Naive thymus-derived CD8-positive, alpha-beta T cell (primary cell): Measurements from ENCODE around the gene DHPS. TPM values are rescaled to one million over a fixed set of nuclear protein-coding genes. Genes with fewer than 3 reads are reported as not detected.

Experiments
- ATAC-seq, 2 donors: fragments of 150-1000 bp; cut with Tn5 transposase in 1 of 2; sonication (Bioruptor Pico), chemical (Tn5 transposase) in 1 of 2; 1 replicate in 1 of 2; 2 replicates in 1 of 2; pipeline ENCODE4 v1.10.0; 2021; ENCODE audit warnings: mild to moderate bottlenecking in 2 of 2, moderate library complexity in 2 of 2
- POLR2A ChIA-PET: fragments of 350-600 bp; sonication (Branson Sonifier 250); formaldehyde crosslinking; loops from one replicate; lab custom pipeline; 2021; ENCODE audit warnings: antibody characterized with exemption; lab: Charles Lee
- DNase-seq, 10 donors: peaks; one replicate each; pipeline versions ENCODE4 v3.0.0 to v3.0.0-alpha.2; 2020 to 2022
- H3K27ac Mint-ChIP-seq, 10 donors: one replicate each; pipeline ENCODE4 v1.8.0; 2020 to 2022; ENCODE audit warnings: mild to moderate bottlenecking in 10 of 10, mixed read lengths in 10 of 10, moderate library complexity in 4 of 10, inconsistent platforms in 1 of 10
- H3K27me3 Mint-ChIP-seq, 5 donors: one replicate each; pipeline ENCODE4 v1.8.0; 2021 to 2022; ENCODE audit warnings: mixed read lengths in 5 of 5
- H3K36me3 Mint-ChIP-seq, 3 donors: one replicate each; pipeline ENCODE4 v1.8.0; 2020 to 2022; ENCODE audit warnings: mixed read lengths in 3 of 3, mild to moderate bottlenecking in 2 of 3, inconsistent platforms in 1 of 3
- H3K4me1 Mint-ChIP-seq, 4 donors: one replicate each; pipeline ENCODE4 v1.8.0; 2021 to 2022; ENCODE audit warnings: mixed read lengths in 4 of 4
- H3K4me3 Mint-ChIP-seq, 10 donors: one replicate each; pipeline ENCODE4 v1.8.0; 2020 to 2022; ENCODE audit warnings: mild to moderate bottlenecking in 10 of 10, mixed read lengths in 10 of 10, moderate library complexity in 6 of 10, inconsistent platforms in 1 of 10
- H3K9me3 Mint-ChIP-seq, 9 donors: one replicate each; pipeline ENCODE4 v1.8.0; 2020 to 2022; ENCODE audit warnings: mixed read lengths in 9 of 9, mild to moderate bottlenecking in 3 of 9, inconsistent platforms in 1 of 9, moderate library complexity in 1 of 9
- polyA plus RNA-seq, 3 donors: library from polyadenylated mRNA; unstranded; fragments of 300-500 nt; fragmentation: Illumina TruSeq; gene quantifications; one replicate each; pipeline ENCODE4 v1.2.3, GENCODE V29; 2021
- total RNA-seq, 8 experiments: library from RNA in 2 of 8; stranded (reverse) in 2 of 8; gene quantifications; one replicate each; pipeline ENCODE4 v1.2.3 and lab custom pipeline; 2021 to 2026

DHPS gene
- total and polyA plus RNA-seq, 5 experiments from 2014 or later = 74.8 to 224 (median 108) TPM

DNA sequence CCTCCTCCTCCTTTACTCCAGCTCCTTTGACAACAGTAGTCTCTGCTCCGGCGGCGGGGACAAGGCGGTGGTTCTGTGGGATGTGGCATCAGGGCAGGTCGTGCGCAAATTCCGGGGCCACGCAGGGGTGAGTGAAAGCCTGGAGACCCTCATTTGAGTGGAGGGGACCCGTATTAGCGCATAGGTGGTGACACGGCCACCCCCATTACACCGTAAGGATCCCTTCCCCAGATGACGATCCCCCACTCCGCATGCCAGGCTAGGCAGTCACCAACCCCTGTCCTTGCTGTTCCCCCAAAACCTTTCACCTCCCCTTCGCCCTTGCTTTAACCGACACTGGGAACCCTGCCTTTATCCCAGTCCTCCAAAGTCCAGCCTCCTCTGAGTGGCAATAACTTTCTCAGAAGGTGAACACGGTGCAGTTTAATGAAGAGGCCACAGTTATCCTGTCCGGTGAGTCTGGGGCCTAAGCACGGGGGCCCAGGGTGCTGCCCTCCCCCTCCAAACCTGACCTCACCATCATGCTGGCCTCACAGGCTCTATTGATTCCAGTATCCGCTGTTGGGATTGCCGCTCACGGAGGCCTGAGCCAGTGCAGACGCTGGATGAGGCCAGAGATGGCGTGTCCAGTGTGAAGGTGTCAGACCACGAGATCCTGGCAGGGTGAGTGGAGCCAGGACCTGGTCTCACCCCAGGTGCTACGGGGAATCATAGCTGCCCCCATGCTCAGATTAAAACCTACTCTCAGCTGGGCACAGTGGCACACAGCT, 11.3 kb downstream of the DHPS start:
- H3K36me3 Mint-ChIP-seq = peaks cover 0 to 28% (median 0%) of the 10 kb centered on the region in 3 donors
- H3K4me1 Mint-ChIP-seq = peaks cover 22 to 56% (median 50%) of the 10 kb centered on the region in 4 donors
- peak overlapping the region; percentile 90 to 100 (median 98) for H3K4me3 Mint-ChIP-seq
- no peaks in the 10 kb centered on the region for H3K9me3 Mint-ChIP-seq
- no peaks in the 10 kb centered on the region for H3K27me3 Mint-ChIP-seq
- peak overlapping the region; percentile 18 to 100 (median 99) for H3K27ac Mint-ChIP-seq
- no peak for DNase-seq
- no peak for ATAC-seq
- POLR2A ChIA-PET = interaction anchor here (0.6 to 2.7 kb wide), 12 partner anchors 9 to 797 kb away, joined by 3 to 32 read pairs (median 4); partner anchors contain the start of genes DHPS and JUNB

DNA sequence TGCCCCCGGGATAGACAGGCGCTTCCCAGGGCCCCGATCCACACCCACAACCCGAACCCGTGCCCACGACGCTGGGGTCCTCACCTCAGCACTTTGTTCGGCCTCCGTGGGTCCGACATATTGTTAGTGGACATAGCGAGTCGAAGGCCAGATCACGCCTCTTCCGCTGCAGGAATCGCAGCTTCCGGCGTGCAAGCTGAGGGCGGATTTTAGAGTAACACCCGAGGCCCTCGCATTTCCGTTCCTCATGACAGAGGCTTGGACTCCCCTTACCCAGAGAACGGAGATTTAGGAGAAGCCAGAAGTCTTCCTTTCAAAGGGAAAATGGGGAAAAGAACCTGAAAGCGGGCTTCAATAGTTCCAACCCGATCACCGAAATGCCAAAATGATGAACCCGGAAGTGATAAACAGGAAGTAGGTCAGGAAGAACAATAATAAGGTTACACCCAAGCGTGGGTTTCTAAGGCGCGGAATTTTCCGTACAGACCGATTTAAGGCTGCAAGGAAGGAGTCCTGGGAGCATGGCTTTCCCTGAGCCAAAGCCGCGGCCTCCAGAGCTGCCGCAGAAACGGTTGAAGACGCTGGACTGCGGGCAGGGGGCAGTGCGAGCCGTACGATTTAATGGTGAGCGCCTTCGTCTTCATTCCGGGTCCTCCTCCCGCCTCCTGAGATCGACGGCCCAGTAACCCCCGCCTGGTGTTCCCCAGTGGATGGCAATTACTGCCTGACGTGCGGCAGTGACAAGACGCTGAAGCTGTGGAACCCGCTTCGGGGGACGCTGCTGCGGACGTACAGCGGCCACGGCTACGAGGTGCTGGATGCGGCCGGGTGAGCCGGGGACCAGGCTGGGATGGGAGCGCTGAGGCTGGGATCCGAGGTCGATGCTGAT, 12.2 kb downstream of the DHPS start:
- Mint-ChIP-seq H3K9me3 (no peaks in the 10 kb centered on the region), H3K27me3 (no peaks in the 10 kb centered on the region), H3K4me1 (peaks cover 22 to 63% (median 58%) of the 10 kb centered on the region in 4 donors), H3K4me3 (peak overlapping the region; percentile 90 to 100 (median 98)), H3K36me3 (peaks cover 0 to 20% (median 0%) of the 10 kb centered on the region in 3 donors), H3K27ac (peak overlapping the region; percentile 98 to 100 (median 100))
- ATAC-seq = peak; percentile 31 to 35
- peak; percentile 53 to 89 (median 72) for DNase-seq
- POLR2A ChIA-PET = interaction anchor here (0.6 to 2.7 kb wide), 21 partner anchors 8 to 796 kb away, joined by 3 to 32 read pairs (median 4); partner anchors contain the start of genes DHPS, JUNB, PRDX2 and THSD8

DNA sequence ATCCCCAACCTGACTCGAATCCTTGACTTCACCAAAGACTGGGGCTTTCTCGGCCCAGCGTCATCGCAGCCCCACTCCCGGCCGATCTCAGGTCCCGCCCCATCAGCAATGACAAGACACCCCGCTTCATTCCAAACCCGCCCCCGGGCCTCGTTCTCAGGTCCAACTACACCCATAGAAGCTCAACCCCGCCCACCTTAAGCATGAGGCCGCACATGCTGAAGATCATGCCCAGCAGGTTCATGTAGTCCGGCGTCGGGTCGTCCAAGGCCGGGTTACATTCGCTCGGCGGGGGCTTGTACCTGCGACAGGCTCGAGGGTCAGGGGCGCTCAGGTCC, 12.8 kb downstream of the DHPS start:
- no peaks in the 10 kb centered on the region for H3K27me3 Mint-ChIP-seq
- H3K4me1 Mint-ChIP-seq = peaks cover 22 to 67% (median 63%) of the 10 kb centered on the region in 4 donors
- DNase-seq (peak in 9 of 10 donors; percentile 43 to 85 (median 73)), ATAC-seq (peak; percentile 30 to 60)
- H3K36me3 Mint-ChIP-seq = peaks cover 0 to 14% (median 0%) of the 10 kb centered on the region in 3 donors
- POLR2A ChIA-PET = interaction anchor here (0.6 to 2.7 kb wide), 14 partner anchors 9 to 133 kb away, joined by 3 to 32 read pairs (median 4); partner anchors contain the start of genes DHPS, JUNB, PRDX2 and THSD8
- peak overlapping the region; percentile 90 to 100 (median 98) for H3K4me3 Mint-ChIP-seq
- H3K9me3 Mint-ChIP-seq = no peaks in the 10 kb centered on the region
- peak overlapping the region; percentile 98 to 100 (median 100) for H3K27ac Mint-ChIP-seq

DNA sequence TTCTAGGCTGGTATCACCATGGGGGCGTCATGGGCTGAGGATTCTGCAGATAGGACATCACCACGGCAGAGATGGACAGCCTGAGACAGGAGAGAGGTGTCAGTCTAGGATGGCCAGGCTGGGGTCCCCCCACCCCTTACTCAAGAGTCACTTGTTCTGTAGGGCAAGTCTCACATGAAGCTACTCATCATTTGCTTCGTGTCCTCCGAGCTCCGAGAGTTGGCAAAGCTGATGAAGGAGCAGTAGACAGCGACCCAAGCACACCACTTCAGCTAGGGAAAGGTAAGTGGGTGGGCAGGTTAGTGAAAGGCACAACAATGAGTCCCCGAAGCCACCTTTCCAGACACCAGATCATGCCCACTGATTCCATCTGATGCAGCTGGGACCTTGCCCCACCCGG, 13.3 kb downstream of the DHPS start:
- H3K36me3 Mint-ChIP-seq = peaks cover 0 to 14% (median 3%) of the 10 kb centered on the region in 3 donors
- H3K27me3 Mint-ChIP-seq = no peaks in the 10 kb centered on the region
- DNase-seq (no peak), ATAC-seq (no peak)
- peaks cover 22 to 70% (median 64%) of the 10 kb centered on the region in 4 donors for H3K4me1 Mint-ChIP-seq
- POLR2A ChIA-PET = interaction anchor here (0.6 to 2.7 kb wide), 9 partner anchors 8 to 134 kb away, joined by 3 to 32 read pairs (median 4); partner anchors contain the start of genes DHPS, PRDX2, THSD8 and ZNF490
- H3K9me3 Mint-ChIP-seq = no peaks in the 10 kb centered on the region
- H3K4me3 Mint-ChIP-seq = peak overlapping the region; percentile 90 to 100 (median 98)
- peak overlapping the region; percentile 98 to 100 (median 100) for H3K27ac Mint-ChIP-seq

DNA sequence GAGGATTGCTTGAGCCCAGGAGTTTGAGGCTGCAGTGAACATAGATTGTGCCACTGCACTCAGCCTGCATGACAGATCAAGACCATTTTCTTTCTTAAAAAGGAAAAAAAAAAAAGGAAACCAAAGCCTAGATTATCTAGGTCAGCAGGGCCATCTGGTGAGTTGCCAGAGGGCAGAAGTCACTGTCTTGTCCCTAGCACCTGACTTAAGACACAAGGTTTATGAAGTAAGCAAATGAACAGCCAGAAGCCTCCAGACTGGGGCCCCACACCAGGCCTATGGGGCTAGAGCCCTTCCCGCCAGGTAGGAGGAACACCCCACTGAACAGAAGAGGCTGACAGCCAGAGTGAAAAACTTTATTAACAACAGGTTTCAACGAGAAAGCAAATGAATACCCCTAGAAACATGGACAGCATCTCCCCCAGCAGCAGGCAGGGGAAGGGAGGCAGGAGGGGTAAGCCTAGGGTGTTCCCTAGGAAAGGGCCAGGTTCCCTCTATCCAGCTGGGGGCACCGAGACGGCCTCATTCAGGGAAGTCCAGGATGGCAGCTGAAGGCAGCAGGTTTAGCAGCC, 13.9 kb downstream of the DHPS start:
- Mint-ChIP-seq H3K4me1 (peaks cover 22 to 70% (median 64%) of the 10 kb centered on the region in 4 donors), H3K27me3 (no peaks in the 10 kb centered on the region), H3K36me3 (peaks cover 0 to 18% (median 3%) of the 10 kb centered on the region in 3 donors), H3K27ac (peak overlapping the region in 8 of 10 donors; percentile 35 to 100 (median 100)), H3K9me3 (no peaks in the 10 kb centered on the region), H3K4me3 (peak overlapping the region; percentile 90 to 100 (median 98))
- ATAC-seq (no peak), DNase-seq (no peak)
- POLR2A ChIA-PET = interaction anchor here (0.6 to 2.7 kb wide), 5 partner anchors 10 to 375 kb away, joined by 3 to 32 read pairs (median 5); partner anchors contain the start of genes DHPS, ZNF490 and ZNF791

DNA sequence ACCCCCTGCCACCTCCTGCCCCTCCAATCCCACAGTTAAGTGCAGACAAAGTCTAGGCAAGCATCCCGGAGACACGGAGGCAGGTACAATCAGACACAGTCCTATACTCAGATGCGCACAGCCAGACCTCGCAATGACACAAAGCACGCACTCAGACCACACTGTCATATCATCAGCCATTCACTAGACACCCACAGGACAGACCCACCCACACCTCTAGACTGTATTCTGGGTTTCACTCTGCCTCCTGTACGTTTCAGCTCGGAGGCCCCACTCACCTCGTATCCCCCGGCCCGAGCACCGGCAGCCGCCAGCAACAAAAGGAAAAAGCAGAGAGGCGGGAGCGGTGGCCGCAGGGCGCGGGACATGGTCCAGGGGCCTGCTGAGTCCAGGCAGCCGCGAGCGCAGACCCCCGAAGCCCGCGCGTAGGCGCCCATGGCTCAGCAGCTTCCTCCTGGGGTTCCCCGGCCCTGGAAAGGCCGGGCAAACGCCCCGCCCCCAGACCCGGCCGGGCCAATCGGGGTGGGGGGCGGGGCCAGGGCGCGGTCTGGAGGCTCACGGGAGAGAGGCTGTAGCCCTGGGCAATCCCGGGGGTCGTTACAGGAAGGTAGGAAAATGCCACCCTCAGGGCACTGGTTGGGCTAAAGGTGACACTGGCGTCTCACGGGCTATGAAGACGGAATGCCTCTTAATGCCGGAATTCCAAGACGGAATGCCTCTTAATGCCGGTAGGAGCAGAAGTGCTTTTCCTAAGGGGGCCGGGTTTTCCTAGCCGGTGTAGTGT, 15.2 kb downstream of the DHPS start, which contains the start of the genes MAN2B1 and WDR83:
Gene MAN2B1 (minus strand): TSS at position 478 of the 784 bp plus-strand sequence. CDS start 41 bp downstream, at position 437.
Gene WDR83 (plus strand): TSS at position 543 of the 784 bp plus-strand sequence. CDS start 2,984 bp downstream, outside the sequence.
- Mint-ChIP-seq H3K27ac (peak within 1 kb of the TSS; percentile 85 to 100 (median 96)), H3K27me3 (no peaks in the 10 kb centered on the region), H3K4me3 (peak within 1 kb of the TSS; percentile 93 to 99 (median 96)), H3K4me1 (peaks cover 18 to 66% (median 58%) of the 10 kb centered on the region in 4 donors), H3K36me3 (peaks cover 0 to 18% (median 3%) of the 10 kb centered on the region in 3 donors), H3K9me3 (no peaks in the 10 kb centered on the region)
- DNase-seq = peak; percentile 39 to 85 (median 76)
- POLR2A ChIA-PET = interaction anchor here (0.5 to 1.8 kb wide), 14 partner anchors 9 to 308 kb away, joined by 3 to 10 read pairs (median 4); partner anchors contain the start of genes DHPS, JUNB, SYCE2 and ZNF443
- peak; percentile 75 to 79 for ATAC-seq

DNA sequence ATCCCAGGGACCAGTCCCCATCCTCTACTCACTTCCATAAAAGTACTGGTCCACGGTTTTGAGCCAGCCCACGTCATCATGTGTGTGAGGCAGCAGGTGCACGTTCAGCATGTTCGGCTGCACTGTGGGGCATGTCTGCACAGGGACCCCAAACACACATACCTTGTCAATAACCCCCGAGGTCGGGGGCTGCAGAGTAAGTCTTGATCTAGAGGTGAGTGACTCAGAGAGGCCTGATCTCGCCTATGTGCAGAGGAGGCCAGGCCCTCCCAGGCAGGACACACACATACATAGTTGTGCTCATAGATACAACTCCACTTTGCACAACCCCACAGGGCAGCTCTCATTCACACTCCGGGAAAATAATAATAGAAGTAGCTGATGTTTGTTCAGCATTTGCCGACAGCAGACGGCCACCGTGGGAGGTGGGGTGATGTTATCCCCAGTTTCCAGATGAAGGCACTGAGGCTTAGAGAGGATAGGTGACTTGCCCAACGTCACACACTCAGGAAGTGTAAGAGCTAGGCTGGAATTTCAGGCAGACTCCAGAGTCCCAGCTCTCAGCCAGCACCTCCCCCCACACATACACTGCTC, 15.9 kb downstream of the DHPS start:
- no peaks in the 10 kb centered on the region for H3K27me3 Mint-ChIP-seq
- DNase-seq (no peak), ATAC-seq (peak in 1 of 2 donors; percentile 1)
- POLR2A ChIA-PET = interaction anchor here (0.5 to 1.8 kb wide), 16 partner anchors 10 to 770 kb away, joined by 3 to 10 read pairs (median 4); partner anchors contain the start of genes DHPS, JUNB, ZNF44 and ZNF443
- peaks cover 0 to 25% (median 3%) of the 10 kb centered on the region in 3 donors for H3K36me3 Mint-ChIP-seq
- H3K4me1 Mint-ChIP-seq = peaks cover 18 to 64% (median 56%) of the 10 kb centered on the region in 4 donors
- no peaks in the 10 kb centered on the region for H3K9me3 Mint-ChIP-seq
- peak overlapping the region; percentile 85 to 96 (median 94) for H3K27ac Mint-ChIP-seq
- peak overlapping the region; percentile 93 to 99 (median 96) for H3K4me3 Mint-ChIP-seq

DNA sequence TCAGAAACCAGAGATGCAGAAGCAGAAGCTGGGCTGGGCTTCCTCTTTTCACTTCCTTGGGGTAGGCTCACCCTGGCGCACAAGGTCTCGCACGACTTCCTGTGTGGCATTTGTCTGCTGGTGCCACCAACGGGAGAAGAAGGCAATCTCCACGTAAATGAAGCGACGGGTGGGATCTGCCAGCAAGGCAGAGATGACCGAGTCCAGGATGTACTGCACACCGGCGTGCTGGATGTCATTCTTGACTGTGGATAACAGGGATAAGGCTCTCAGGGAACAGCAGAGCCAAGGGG, 16.5 kb downstream of the DHPS start:
- H3K4me1 Mint-ChIP-seq = peaks cover 18 to 59% (median 54%) of the 10 kb centered on the region in 4 donors
- DNase-seq (peak in 8 of 10 donors; percentile 22 to 83 (median 55)), ATAC-seq (peak; percentile 35 to 49)
- POLR2A ChIA-PET = interaction anchor here (0.6 to 1.8 kb wide), 6 partner anchors 11 to 769 kb away, joined by 3 to 10 read pairs (median 4); partner anchors contain the start of genes JUNB and ZNF44
- H3K9me3 Mint-ChIP-seq = no peaks in the 10 kb centered on the region
- peaks cover 0 to 30% (median 3%) of the 10 kb centered on the region in 3 donors for H3K36me3 Mint-ChIP-seq
- H3K27ac Mint-ChIP-seq = peak overlapping the region; percentile 79 to 96 (median 94)
- H3K4me3 Mint-ChIP-seq = peak overlapping the region; percentile 93 to 99 (median 96)
- H3K27me3 Mint-ChIP-seq = no peaks in the 10 kb centered on the region

DNA sequence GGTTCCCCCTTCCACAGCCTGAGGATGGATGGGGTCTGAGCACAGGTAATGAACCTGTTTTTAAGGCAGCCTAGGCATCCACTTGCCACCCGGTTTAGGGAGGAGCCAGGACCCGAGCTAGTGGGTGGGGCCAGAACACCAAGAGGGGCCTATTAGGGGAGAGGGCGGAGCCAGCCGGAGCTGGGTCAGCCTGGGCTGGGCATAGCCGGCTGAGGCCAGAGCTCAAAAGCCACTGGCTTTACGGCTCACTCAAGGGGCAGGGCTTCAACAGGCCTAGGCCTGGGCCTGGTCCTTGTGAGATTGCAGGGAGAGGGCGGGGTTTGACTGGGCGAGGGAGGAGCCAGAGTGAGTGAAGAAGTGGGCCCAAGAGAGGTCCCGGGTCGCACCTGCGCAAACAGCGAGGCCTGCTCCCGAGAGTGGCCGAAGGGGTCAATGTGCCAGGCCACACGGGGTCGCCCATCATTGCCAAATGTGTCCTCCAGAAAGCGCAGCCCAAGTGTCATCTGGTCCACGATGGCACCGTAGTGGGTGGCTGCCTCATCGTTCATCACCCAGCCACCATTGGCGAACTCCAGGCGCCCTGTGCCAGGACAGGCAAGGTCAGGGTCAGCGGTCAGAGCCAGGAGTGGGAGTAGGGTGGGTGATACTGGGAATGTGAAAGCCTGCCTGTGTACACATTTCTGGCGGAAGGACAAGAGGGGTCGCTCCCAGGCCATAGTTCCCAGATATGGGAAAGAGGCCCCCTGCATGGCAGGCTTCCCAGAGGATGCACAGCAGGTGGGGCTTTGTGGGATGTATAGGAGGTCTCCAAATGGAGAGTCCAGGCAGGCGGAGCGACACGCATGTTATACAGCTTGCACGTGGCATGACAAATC, 17.0 kb downstream of the DHPS start:
- ATAC-seq = no peak
- Mint-ChIP-seq H3K36me3 (peaks cover 3 to 36% (median 5%) of the 10 kb centered on the region in 3 donors), H3K27me3 (no peaks in the 10 kb centered on the region), H3K4me1 (peaks cover 18 to 55% (median 51%) of the 10 kb centered on the region in 4 donors), H3K9me3 (no peaks in the 10 kb centered on the region), H3K4me3 (peak overlapping the region; percentile 93 to 99 (median 96)), H3K27ac (peak overlapping the region; percentile 79 to 96 (median 94))
- DNase-seq = no peak
- POLR2A ChIA-PET = interaction anchor here (0.6 to 1.1 kb wide), 4 partner anchors 19 to 768 kb away, joined by 3 to 4 read pairs (median 4); partner anchors contain the start of gene ZNF44
